Astrocyte of the spinal cord (primary cell): ENCODE measurements around the gene STARD3.
"Not testable (repeated sequence)": the region's sequence is repeated elsewhere in the genome, so short reads cannot be mapped to it uniquely, and the experiment has no call there.

Source experiments
- DNase-seq: peaks from one replicate; pipeline ENCODE4 v3.0.0; 2011; ENCODE audit warnings: low read depth, low spot score
- H3K4me3 ChIP-seq: 2 replicates; pipeline ENCODE4 v1.5.1; 2011; ENCODE audit warnings: low read depth, mild to moderate bottlenecking, low read length, moderate library complexity
- in situ Hi-C: cut with HindIII; loops from 2 replicates; pipeline ENCODE4 v1.10.0; 2017; ENCODE audit warnings: low sequenced_read_pairs
- TF ChIP-seq, protein P1 (sequence below): IDR thresholded peaks from 2 replicates; pipeline ENCODE4 v1.5.1; 2012; ENCODE audit warnings: low read depth, mild to moderate bottlenecking, low read length, inconsistent platforms

The STARD3 gene

GRCh38 chr17:39709319-39709997 lies 72.5 kb downstream of the STARD3 start:
- TF ChIP-seq, protein P1, sequence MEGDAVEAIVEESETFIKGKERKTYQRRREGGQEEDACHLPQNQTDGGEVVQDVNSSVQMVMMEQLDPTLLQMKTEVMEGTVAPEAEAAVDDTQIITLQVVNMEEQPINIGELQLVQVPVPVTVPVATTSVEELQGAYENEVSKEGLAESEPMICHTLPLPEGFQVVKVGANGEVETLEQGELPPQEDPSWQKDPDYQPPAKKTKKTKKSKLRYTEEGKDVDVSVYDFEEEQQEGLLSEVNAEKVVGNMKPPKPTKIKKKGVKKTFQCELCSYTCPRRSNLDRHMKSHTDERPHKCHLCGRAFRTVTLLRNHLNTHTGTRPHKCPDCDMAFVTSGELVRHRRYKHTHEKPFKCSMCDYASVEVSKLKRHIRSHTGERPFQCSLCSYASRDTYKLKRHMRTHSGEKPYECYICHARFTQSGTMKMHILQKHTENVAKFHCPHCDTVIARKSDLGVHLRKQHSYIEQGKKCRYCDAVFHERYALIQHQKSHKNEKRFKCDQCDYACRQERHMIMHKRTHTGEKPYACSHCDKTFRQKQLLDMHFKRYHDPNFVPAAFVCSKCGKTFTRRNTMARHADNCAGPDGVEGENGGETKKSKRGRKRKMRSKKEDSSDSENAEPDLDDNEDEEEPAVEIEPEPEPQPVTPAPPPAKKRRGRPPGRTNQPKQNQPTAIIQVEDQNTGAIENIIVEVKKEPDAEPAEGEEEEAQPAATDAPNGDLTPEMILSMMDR, result no peak
- DNase-seq, result no peak
- in situ Hi-C loops, result no loop called here
- H3K4me3 ChIP-seq, result no peak overlapping the region

GRCh38 chr17:39709998-39710964 lies 73.3 kb downstream of the STARD3 start:
- in situ Hi-C loops, result no loop called here
- H3K4me3 ChIP-seq, result no peak overlapping the region
- DNase-seq, result no peak
- TF ChIP-seq, protein P1, result no peak

- DNase-seq, H3K4me3 ChIP-seq, in situ Hi-C loops: not testable (repeated sequence)
Observed at GRCh38 chr17:39711071-39711470, 74.1 kb downstream of the STARD3 start.

DNA sequence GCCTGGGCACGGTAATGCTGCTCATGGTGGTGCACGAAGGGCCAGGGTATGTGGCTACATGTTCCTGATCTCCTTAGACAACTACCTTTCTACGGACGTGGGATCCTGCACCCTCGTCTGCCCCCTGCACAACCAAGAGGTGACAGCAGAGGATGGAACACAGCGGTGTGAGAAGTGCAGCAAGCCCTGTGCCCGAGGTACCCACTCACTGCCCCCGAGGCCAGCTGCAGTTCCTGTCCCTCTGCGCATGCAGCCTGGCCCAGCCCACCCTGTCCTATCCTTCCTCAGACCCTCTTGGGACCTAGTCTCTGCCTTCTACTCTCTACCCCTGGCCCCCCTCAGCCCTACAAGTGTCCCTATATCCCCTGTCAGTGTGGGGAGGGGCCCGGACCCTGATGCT lies 74.9 kb downstream of the STARD3 start:
- in situ Hi-C loops, result no loop called here
- TF ChIP-seq, protein P1, result no peak
- no peak overlapping the region for H3K4me3 ChIP-seq
- DNase-seq, result no peak
